Measurements from ENCODE around the gene AHCYL1. TPM values are rescaled to one million over a fixed set of nuclear protein-coding genes. Genes with fewer than 3 reads are reported as not detected.

The AHCYL1 gene
- total and polyA plus RNA-seq, 8 donors, result 31.0 to 76.3 (median 62.7) TPM

GRCh38 chr1:109976762-109977161, 7.8 kb upstream of the AHCYL1 start:
- Histone ChIP-seq H3K27me3 (no peaks in the 10 kb centered on the region), H3K36me3 (no peaks in the 10 kb centered on the region), H3K27ac (no peak overlapping the region), H3K4me1 (peaks cover 19 to 30% (median 25%) of the 10 kb centered on the region in 4 donors), H3K4me3 (no peak overlapping the region), H3K9me3 (no peaks in the 10 kb centered on the region)
- WGBS, 5 donors, result 93 to 98% (median 96%) methylated on average over 4 of the region's 4 CpGs
- intact Hi-C loops (cut with DNase I; ENCODE audit: low total_unique reads), result loop anchor here (5.0 kb wide), 1 partner anchor 189 kb away; no protein-coding TSS in a partner anchor
- DNase-seq, result no peak
- no peak for TF ChIP-seq EP300 (IDR thresholded peaks at IDR 0.05)
- TF ChIP-seq, protein P1, sequence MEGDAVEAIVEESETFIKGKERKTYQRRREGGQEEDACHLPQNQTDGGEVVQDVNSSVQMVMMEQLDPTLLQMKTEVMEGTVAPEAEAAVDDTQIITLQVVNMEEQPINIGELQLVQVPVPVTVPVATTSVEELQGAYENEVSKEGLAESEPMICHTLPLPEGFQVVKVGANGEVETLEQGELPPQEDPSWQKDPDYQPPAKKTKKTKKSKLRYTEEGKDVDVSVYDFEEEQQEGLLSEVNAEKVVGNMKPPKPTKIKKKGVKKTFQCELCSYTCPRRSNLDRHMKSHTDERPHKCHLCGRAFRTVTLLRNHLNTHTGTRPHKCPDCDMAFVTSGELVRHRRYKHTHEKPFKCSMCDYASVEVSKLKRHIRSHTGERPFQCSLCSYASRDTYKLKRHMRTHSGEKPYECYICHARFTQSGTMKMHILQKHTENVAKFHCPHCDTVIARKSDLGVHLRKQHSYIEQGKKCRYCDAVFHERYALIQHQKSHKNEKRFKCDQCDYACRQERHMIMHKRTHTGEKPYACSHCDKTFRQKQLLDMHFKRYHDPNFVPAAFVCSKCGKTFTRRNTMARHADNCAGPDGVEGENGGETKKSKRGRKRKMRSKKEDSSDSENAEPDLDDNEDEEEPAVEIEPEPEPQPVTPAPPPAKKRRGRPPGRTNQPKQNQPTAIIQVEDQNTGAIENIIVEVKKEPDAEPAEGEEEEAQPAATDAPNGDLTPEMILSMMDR (IDR thresholded peaks at IDR 0.05), result no peak
- no peak for TF ChIP-seq POLR2AphosphoS5 (IDR thresholded peaks at IDR 0.05)
- no peak for TF ChIP-seq POLR2A (IDR thresholded peaks at IDR 0.05)

- intact Hi-C loops (cut with DNase I; ENCODE audit: low total_unique reads), result loop anchor here (5.0 kb wide), 1 partner anchor 190 kb away; no protein-coding TSS in a partner anchor
- Histone ChIP-seq H3K36me3 (no peaks in the 10 kb centered on the region), H3K4me3 (no peak overlapping the region), H3K4me1 (peaks cover 19 to 30% (median 25%) of the 10 kb centered on the region in 4 donors), H3K27me3 (no peaks in the 10 kb centered on the region), H3K27ac (no peak overlapping the region), H3K9me3 (no peaks in the 10 kb centered on the region)
- DNase-seq, result no peak
- no peak for TF ChIP-seq POLR2AphosphoS5 (IDR thresholded peaks at IDR 0.05)
- 83 to 93% (median 87%) methylated on average over 8 of the region's 8 CpGs for WGBS, 5 donors
Observed at GRCh38 chr1:109977225-109977624, 7.3 kb upstream of the AHCYL1 start.

DNA sequence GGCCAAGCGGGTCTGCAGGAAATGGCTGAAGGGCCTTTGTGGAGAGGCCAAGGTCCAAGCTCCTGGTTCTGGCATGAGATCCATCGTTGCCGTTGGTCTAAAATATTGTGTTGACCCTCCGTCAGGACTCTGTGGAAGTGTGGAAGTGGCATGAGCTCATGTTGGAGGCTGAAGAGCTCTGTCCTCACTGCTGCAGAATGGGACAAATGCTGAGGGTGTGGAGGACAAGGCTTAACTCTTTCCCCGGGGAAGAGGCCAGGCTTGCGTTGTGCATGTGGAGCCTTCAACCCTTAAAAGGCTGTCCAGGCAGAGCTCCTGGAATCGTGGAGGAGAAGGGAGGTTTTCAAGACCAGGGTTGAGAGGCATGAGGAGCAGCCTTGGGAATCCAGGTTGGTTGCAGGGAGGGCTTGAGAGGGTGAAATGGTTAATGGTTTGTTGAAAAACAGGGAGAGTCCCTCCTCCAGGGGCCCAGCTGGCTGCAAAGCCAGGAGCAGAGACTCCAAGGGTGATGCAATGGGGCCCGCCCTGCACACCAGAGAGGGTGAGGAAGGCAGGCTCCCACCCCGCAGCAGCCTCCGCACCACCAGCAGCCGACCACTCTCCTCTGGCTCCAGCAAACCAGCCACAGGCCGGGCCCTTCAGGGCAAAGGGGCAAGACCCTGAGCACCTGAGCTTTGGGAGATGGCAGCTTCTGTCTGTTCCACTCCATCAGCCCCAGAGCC, 6.7 kb upstream of the AHCYL1 start:
- no peak for TF ChIP-seq POLR2AphosphoS5 (IDR thresholded peaks at IDR 0.05)
- TF ChIP-seq, protein P1 (IDR thresholded peaks at IDR 0.05), result no peak
- TF ChIP-seq EP300 (IDR thresholded peaks at IDR 0.05), result no peak
- no peak for TF ChIP-seq POLR2A (IDR thresholded peaks at IDR 0.05)
- Histone ChIP-seq H3K9me3 (no peaks in the 10 kb centered on the region), H3K27me3 (no peaks in the 10 kb centered on the region), H3K27ac (peak overlapping the region in 2 of 5 donors; percentile 59 to 61), H3K4me1 (peaks cover 19 to 30% (median 25%) of the 10 kb centered on the region in 4 donors), H3K4me3 (no peak overlapping the region), H3K36me3 (no peaks in the 10 kb centered on the region)
- no peak for DNase-seq
- WGBS, 5 donors, result 81 to 92% (median 88%) methylated on average over 8 to 12 of the region's 12 CpGs
- intact Hi-C loops (cut with DNase I; ENCODE audit: low total_unique reads), result loop anchor here (5.0 kb wide), 1 partner anchor 191 kb away; no protein-coding TSS in a partner anchor

- H3K27ac ChIP-seq, result peak overlapping the region in 4 of 5 donors; percentile 2 to 75 (median 60)
- 59 to 76% (median 74%) methylated on average over 9 of the region's 9 CpGs for WGBS, 5 donors
Observed at GRCh38 chr1:109978761-109979488, 5.6 kb upstream of the AHCYL1 start.

More at GRCh38 chr1:109978761-109979488, 5.6 kb upstream of the AHCYL1 start:
- no peaks in the 10 kb centered on the region for H3K36me3 ChIP-seq
- no peaks in the 10 kb centered on the region for H3K9me3 ChIP-seq
- H3K4me3 ChIP-seq, result no peak overlapping the region
- intact Hi-C loops (cut with DNase I; ENCODE audit: low total_unique reads), result loop anchor here (5.0 kb wide), 1 partner anchor 192 kb away; no protein-coding TSS in a partner anchor
- peaks cover 21 to 39% (median 28%) of the 10 kb centered on the region in 4 donors for H3K4me1 ChIP-seq
- H3K27me3 ChIP-seq, result no peaks in the 10 kb centered on the region
- no peak for TF ChIP-seq EP300 (IDR thresholded peaks at IDR 0.05)
- TF ChIP-seq, protein P1 (IDR thresholded peaks at IDR 0.05), result no peak
- no peak for TF ChIP-seq POLR2A (IDR thresholded peaks at IDR 0.05)
- TF ChIP-seq POLR2AphosphoS5 (IDR thresholded peaks at IDR 0.05), result peak in 1 of 3 donors; percentile 10
- no peak for DNase-seq

Measured in stomach (tissue), 9 donors.